CD4-positive, alpha-beta T cell treated with Interleukin-4 for 4 hours (primary cell): Measurements from ENCODE around the gene TENM4.

Experiments
- DNase-seq: peaks from one replicate; pipeline ENCODE4 v3.0.0-alpha.2; 2020

TENM4 gene

DNA sequence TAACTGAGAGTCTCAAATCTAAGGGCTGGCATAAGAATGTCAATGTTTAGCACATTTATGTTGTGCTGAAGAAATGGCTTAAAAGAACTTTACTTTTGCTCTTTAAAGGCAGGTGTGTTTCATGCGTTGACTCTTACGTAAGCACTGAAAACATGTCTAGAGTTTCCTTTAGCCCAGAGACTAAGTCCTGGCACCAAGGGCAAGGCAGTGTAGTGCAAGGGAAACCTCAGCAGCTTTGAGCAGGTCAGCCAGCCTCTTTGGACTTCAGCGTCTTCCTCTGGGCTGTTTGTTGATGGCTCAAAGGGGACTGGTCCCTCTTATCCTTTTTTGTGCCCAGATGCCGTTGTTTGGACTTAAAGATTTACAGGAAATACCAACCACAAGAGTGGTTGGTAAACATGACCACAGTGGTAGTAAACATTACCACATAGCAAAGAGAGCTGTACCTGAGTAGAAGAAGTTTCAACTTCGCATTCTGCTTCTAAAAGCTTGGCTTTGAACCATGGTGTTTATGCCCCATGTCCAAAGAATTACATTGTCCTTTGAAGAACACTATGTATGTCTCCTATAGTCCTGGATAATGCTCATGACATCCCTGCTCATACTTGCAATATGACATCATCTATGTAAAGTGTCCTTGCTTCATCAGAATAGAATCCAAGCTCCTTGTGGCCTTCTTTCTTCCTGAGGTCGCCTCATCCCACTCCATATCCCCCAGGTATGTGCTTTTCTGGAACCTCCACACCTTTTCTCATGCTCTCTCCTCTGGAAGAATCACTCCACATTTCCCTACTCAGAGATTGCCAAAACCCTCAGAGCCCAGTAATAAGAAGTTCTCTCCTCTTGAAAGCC lies 23.5 kb downstream of the TENM4 start:
- no peak for DNase-seq

- DNase-seq: no peak
These were observed 24.9 kb downstream of the TENM4 start for GRCh38 chr11:79415912-79416311.

GRCh38 chr11:79415411-79415810 lies 25.4 kb downstream of the TENM4 start:
- DNase-seq: no peak

DNA sequence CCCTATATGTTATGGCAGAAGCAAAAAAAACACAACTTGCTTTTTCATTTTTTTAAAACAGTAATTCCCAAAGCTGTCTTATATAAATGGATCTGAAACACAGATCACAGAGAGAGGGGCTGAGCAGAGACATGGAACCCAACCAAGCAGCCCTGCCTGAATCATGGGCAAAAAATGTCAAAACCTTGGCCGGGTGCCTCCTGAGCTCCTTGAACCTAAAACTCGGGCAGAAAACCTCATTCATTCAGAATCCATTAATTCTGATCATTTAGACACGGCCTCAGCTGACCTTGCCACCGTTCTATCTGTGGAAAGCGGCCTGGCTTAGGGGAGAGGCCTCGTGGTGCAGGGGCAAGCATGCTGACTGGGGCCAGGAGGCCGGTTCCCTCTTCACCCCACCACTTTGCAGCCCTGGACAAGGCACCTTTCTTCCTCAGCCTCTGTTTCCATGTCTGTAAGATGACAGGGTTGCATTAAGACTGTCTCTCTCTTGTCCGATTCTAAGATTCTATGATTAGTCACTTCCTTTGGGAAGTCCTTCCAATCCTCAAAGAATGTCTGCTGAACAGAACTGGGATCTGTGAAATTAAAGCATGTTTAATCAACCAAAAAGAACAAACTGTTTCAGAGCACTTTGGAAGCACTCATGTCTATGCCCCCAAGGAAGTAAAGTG lies 26.0 kb downstream of the TENM4 start:
- no peak for DNase-seq

DNA sequence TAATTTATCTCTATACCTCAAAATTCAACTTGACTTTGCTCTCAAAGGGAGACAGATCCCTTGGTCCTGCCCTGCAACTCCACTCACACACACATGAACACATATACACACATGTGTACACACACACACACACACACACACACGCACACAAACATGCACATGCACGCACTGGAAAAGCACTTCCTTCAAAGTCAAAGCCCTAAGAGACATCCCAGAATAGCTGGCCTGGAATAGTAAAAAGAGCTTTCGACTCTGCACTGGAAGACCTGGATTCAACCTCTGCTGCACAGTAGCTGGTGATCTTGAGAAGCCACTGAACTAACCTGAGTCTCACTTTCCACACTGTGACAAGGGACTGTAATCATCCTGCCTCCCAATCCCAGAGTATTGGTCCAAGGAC lies 26.8 kb downstream of the TENM4 start:
- DNase-seq: no peak

- no peak for DNase-seq
These were observed 27.6 kb downstream of the TENM4 start for GRCh38 chr11:79413268-79413667.

GRCh38 chr11:79412761-79413160 lies 28.1 kb downstream of the TENM4 start:
- DNase-seq: no peak

- DNase-seq: no peak
These were observed 31.5 kb downstream of the TENM4 start for GRCh38 chr11:79409330-79409729.

DNA sequence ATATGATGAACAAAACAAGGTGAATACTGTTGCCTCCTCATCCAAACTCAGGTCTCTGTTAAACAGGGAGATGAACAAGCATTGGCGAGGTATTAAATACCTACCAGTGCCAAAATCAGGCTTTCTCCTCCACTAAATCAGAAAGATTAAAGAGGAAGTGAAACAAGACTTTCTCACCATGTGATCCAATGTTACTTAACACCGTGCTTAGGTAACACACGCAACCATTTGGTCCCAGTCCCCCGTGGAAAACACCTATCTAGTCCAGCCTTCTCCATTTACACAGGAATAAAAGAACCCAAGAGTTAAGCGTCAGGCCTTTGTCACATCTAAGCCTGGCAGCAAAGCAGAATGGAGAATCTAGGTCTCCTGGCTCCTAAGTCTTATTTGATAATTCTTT lies 34.5 kb downstream of the TENM4 start:
- no peak for DNase-seq

DNA sequence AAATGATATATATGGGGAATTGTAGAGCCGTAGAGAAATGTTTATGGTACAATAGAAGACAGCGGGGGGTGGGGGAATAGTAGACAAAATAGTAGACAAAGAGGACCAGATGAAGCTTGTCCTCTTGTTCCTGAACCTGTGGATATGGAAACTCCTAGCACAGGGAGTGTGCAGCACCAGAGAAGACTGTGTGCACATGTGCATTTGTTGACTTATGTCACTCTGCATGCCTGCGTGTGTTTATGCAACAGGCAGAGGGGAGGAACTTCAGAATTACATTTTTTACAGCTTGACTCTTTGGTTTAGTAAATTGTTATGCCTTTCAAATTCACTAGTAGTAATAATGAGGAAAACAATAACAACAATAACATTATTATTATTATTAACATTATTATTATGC lies 36.0 kb downstream of the TENM4 start:
- no peak for DNase-seq

- no peak for DNase-seq
These were observed 36.5 kb downstream of the TENM4 start for GRCh38 chr11:79404325-79404724.

GRCh38 chr11:79403839-79404238 lies 37.0 kb downstream of the TENM4 start:
- no peak for DNase-seq

GRCh38 chr11:79402912-79403311 lies 37.9 kb downstream of the TENM4 start:
- no peak for DNase-seq

GRCh38 chr11:79400717-79401330 lies 40.0 kb downstream of the TENM4 start:
- no peak for DNase-seq

GRCh38 chr11:79400206-79400605 lies 40.6 kb downstream of the TENM4 start:
- DNase-seq: no peak

- DNase-seq: no peak
These were observed 43.6 kb downstream of the TENM4 start for GRCh38 chr11:79397252-79397651.

DNA sequence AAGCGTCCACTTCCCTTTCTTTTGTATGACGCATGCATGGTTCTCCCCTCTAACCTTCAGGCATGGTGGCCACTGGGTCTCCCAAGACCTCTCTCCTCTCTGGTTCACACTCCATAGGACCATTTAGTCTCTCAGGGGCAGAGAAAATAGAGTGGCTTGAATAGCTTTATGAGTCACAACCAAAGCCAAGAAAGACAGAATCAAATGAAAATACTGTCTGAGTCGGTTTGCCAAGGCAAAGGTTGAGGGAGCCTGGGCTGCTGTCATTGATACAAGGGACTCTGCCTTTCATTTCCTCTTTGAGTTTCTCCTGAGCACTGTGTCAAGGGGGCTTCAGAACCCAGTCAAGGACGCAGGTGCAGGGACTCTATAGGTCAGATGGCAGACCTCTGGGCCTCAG lies 44.2 kb downstream of the TENM4 start:
- no peak for DNase-seq

DNA sequence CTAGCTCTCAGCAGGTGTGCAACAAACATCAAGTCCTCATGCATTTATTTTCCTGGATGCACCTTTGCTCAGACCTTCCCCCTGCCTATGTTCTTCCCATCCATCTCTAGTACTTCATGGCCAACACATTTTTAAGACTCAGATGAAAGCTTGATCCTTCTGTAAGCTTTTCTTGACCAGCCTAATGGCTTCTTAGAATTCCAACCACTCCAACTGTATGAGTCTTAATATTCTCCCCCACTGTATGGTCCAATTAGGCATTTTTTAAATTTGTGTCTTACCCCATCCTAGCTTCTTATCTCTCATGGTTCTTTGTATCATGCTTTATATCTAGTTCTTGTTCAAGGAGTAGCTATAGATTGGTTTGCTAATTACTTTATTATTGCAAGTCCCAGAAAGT lies 44.8 kb downstream of the TENM4 start:
- no peak for DNase-seq

DNA sequence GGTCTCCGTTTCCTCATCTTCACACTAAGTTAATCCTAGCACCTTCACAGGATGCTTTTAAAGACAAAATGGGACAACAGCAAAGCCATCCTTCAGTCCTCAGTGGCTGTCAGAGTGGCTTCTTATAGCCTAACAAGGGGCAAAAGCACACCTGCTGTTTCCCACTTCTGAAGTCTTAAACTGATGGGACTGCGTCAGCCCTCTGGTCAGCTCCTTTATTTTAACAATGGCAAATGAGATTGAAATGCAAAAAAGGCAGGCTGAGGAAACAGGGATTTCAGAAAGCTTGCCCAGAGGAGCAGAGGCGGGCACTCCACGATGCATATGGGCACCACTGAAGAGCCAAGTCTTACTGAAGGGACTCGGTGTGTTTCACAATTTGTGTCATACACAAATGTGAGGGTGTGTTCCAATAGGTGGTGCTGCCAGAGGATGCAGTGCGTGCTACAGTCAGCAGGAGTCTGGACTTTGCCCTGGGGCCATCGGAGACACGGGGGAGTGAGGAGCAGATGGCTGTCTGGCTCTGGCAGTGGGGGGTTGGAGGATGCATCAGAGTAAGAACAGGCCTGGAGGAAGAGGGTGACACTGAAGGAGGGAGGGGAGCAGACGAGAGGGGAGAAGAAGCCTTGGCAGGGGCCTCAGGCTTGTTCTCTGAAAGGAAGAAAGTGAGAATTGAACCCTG lies 47.3 kb downstream of the TENM4 start:
- DNase-seq: no peak

- no peak for DNase-seq
These were observed 48.7 kb downstream of the TENM4 start for GRCh38 chr11:79392161-79392560.

DNA sequence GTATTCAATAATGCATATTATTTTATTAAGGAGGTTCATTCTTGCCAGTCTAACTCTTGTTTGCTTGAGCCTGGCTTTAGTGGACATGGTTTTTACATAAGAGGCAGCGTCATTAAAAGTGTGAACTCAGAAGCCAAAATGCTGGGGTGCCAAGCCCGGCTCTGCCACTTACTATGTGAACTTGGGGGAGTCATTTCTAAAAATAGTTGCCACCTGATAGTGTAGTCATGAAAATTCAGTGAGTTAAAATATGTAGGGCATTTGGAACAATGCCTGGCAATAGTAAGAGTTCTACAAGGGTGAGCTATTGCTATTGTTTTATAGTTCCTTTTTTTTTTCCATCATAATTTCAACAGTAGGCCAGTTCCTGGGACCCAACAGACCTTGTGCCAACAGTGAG lies 49.9 kb downstream of the TENM4 start:
- no peak for DNase-seq

GRCh38 chr11:79390477-79390876 lies 50.4 kb downstream of the TENM4 start:
- no peak for DNase-seq

DNA sequence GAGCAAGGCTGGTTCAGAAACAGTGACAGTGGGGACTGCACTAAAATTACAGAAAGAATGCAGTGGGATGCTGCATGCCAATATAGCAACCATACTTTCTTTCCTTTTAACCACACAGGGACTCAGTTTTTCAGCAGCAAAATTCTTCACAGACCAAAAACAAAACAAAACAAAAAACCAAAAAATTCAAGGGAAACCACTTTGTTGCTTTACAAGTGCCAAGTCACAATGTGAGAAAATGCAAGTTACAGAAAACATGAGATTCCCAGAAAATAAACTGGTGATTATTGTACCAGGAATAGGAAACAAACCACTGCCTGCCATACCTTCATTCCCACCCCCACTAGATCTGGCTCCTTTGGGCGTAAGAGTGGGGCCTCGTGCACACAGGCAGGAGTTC lies 52.6 kb downstream of the TENM4 start:
- no peak for DNase-seq

DNA sequence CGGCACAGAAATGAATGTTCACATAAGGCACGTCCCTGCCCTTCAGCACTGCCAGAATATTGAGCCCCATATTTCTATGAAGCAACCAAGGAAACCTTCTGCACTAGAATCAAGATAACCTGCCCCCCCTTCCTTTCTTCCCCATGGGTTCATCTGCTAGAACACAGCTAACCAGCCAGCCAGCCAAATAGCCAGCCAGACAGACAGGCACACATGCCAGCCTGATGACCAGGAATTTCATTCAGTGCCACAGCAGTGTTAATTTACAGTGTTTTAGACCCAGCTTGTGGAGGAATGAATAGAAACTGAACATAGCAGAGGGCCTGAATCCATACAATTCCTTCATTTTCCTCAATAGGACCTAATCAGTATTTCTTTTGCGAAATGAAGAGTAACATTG lies 57.0 kb downstream of the TENM4 start:
- DNase-seq: no peak
